WTC11 (cell line): ENCODE measurements around the gene RMRP.

Experiments
- ATF1 ChIP-seq: sonication (generic); formaldehyde crosslinking; IDR thresholded peaks from 2 replicates; pipeline ENCODE4 v1.8.1; 2023; ENCODE audit warnings: mild to moderate bottlenecking, moderate library complexity, missing genetic modification reagents
- CTCF ChIP-seq: fragments of 200-600 bp; IDR thresholded peaks from 2 replicates; pipeline ENCODE4 v1.8.0; 2022; ENCODE audit warnings: antibody characterized with exemption
- ZNF121 ChIP-seq: sonication (generic); formaldehyde crosslinking; IDR thresholded peaks from 2 replicates; pipeline ENCODE4 v1.8.0; 2023; ENCODE audit warnings: missing genetic modification reagents

- TF ChIP-seq CTCF (no peak), ATF1 (CRISPR knock-in tag) (no peak), ZNF121 (CRISPR knock-in tag) (no peak)
Measured at GRCh38 chr9:35666549-35666948, 8.7 kb upstream of the RMRP start.
